ENCODE measurements around the gene SRP68.

GRCh38 chr17:76091526-76092286, 19.4 kb upstream of the SRP68 start:
- TF ChIP-seq PATZ1 (CRISPR knock-in tag; IDR thresholded peaks at IDR 0.05; ENCODE audit: borderline replicate concordance) (no peak), TSHZ2 (CRISPR knock-in tag; IDR thresholded peaks at IDR 0.05) (no peak), ARNTL (CRISPR knock-in tag; IDR thresholded peaks at IDR 0.05; ENCODE audit: borderline replicate concordance, low read depth) (no peak), CREB5 (CRISPR knock-in tag; IDR thresholded peaks at IDR 0.05; ENCODE audit: low read depth) (no peak), TCF4 (CRISPR knock-in tag; IDR thresholded peaks at IDR 0.05; ENCODE audit: borderline replicate concordance) (no peak), BACH2 (CRISPR knock-in tag; IDR thresholded peaks at IDR 0.05; ENCODE audit: borderline replicate concordance) (no peak), ISL1 (CRISPR knock-in tag; IDR thresholded peaks at IDR 0.05) (no peak), RARB (CRISPR knock-in tag; IDR thresholded peaks at IDR 0.05) (no peak), ZNF8 (CRISPR knock-in tag; IDR thresholded peaks at IDR 0.05) (no peak), ZNF565 (CRISPR knock-in tag; conservative IDR thresholded peaks at IDR 0.05; ENCODE audit: low read depth) (no peak), ZC3H10 (CRISPR knock-in tag; IDR thresholded peaks at IDR 0.05) (no peak), OSR1 (CRISPR knock-in tag; IDR thresholded peaks at IDR 0.05) (no peak), CSDC2 (CRISPR knock-in tag; IDR thresholded peaks at IDR 0.05) (no peak)
